Measurements from ENCODE around the gene APOBEC3C.
"Not testable (repeated sequence)": the region's sequence is repeated elsewhere in the genome, so short reads cannot be mapped to it uniquely, and the experiment has no call there.

The APOBEC3C gene

DNA sequence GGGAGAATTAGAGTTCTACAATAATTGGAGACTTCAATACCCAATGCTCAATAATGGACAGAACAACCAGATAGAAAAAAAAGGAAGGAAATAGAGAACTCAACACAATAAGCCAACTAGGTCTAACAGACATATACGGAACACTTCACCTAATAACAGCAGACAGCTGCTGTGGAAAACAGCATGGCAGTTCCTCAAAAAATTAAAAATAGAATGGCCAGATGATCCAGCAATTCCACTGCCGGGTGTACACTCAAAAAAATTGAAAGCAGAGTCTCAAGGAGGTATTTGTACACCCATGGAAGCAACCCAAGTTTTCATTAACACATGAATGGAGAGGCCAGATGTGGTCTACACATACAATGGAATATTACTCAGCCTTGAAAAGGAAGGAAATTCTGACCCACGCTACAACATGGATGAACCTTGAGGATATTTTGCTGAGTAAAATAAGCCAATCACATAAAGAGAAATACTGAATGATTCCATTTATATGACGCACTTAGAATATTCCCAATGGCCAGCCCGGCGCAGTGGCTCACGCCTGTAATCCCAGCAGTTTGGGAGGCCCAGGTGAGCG lies 5.7 kb upstream of the APOBEC3C start:
- H3K4me3 ChIP-seq (replicated peaks; ENCODE audit: insufficient read depth, low read length); H3K27me3 ChIP-seq (ENCODE audit: insufficient read depth, poor library complexity, severe bottlenecking); DNase-seq (ENCODE audit: low read depth in 1 of 2, low spot score in 1 of 2); H3K27ac ChIP-seq (replicated peaks): not testable (repeated sequence)
- TF ChIP-seq SPI1 (IDR thresholded peaks at IDR 0.05; ENCODE audit: borderline replicate concordance, low read depth) = peak; percentile 52; the same call in 1 of the 2 replicates

DNA sequence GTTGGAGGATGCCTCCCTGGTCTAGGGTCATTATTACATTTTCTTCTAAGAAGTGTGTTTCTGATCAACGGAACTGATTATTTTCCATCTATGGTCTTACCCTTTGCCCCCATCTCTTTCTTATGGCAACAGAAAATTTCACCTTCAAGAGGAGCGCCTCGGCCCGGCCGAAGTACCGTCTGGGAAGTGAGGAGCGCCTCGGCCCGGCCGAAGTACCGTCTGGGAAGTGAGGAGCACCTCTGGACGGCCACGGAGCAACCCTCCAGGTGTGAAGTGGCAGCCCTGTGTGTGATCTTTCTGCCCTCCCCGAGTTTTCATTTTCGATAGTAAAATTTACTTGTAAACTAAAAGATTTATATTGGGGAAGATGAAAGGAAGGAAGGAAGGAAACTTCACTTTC lies 3.1 kb upstream of the APOBEC3C start:
- DNase-seq (ENCODE audit: low read depth in 1 of 2, low spot score in 1 of 2) = no peak
- no peaks in the 10 kb centered on the region for H3K27me3 ChIP-seq (ENCODE audit: insufficient read depth, poor library complexity, severe bottlenecking)
- no peak for TF ChIP-seq GABPA (IDR thresholded peaks at IDR 0.05; ENCODE audit: low read depth)
- TF ChIP-seq POLR2AphosphoS5 (IDR thresholded peaks at IDR 0.05; ENCODE audit: low read depth) = no peak
- TF ChIP-seq SPI1 (IDR thresholded peaks at IDR 0.05; ENCODE audit: borderline replicate concordance, low read depth) = no peak
- TF ChIP-seq, protein P1, sequence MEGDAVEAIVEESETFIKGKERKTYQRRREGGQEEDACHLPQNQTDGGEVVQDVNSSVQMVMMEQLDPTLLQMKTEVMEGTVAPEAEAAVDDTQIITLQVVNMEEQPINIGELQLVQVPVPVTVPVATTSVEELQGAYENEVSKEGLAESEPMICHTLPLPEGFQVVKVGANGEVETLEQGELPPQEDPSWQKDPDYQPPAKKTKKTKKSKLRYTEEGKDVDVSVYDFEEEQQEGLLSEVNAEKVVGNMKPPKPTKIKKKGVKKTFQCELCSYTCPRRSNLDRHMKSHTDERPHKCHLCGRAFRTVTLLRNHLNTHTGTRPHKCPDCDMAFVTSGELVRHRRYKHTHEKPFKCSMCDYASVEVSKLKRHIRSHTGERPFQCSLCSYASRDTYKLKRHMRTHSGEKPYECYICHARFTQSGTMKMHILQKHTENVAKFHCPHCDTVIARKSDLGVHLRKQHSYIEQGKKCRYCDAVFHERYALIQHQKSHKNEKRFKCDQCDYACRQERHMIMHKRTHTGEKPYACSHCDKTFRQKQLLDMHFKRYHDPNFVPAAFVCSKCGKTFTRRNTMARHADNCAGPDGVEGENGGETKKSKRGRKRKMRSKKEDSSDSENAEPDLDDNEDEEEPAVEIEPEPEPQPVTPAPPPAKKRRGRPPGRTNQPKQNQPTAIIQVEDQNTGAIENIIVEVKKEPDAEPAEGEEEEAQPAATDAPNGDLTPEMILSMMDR (IDR thresholded peaks at IDR 0.05; ENCODE audit: insufficient read depth, low read length) = no peak
- H3K4me3 ChIP-seq (replicated peaks; ENCODE audit: insufficient read depth, low read length) = no peak overlapping the region
- H3K27ac ChIP-seq (replicated peaks) = no peak overlapping the region

DNA sequence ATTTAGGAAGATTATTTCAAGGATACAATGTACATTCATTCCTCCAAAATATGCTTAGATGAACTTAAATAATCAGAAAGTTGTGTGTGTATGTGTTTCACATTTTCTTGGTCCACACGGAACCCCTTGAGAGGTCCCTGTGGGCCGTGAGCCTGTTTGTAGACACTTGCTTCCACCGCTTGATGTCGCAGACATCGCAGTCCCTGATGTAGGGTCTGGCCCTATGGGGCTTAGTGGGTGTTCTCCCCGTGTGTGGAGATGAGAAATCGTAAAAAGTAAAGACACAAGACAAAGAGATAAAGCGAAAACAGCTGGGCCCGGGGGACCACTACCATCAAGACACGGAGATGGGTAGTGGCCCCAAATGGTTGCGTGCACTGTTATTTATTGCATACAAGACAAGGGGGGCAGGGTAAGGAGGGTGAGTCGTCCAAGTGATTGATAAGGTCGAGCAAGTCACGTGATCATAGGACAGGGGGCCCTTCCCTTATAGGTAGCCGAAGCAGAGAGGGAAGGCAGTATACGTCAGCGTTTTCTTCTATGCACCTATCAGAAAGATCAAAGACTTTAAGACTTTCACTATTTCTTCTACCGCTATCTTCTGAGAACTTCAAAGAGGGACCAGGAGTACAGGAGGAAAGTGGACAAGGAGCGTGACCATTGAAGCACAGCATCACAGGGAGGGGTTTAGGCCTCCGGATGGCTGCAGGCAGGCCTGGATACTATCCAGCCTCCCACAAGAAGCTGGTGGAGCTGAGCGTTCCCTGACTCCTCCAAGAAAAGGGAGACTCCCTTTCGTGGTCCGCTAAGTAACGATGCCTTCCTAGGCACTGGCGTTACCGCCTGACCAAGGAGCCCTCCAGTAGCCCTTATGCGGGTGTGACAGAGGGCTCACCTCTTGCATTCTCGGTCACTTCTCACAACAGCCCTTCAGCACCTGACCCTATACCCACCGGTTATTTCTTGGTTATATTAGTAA lies 1.2 kb upstream of the APOBEC3C start:
- DNase-seq (ENCODE audit: low read depth in 1 of 2, low spot score in 1 of 2) = no peak
- TF ChIP-seq, protein P2, sequence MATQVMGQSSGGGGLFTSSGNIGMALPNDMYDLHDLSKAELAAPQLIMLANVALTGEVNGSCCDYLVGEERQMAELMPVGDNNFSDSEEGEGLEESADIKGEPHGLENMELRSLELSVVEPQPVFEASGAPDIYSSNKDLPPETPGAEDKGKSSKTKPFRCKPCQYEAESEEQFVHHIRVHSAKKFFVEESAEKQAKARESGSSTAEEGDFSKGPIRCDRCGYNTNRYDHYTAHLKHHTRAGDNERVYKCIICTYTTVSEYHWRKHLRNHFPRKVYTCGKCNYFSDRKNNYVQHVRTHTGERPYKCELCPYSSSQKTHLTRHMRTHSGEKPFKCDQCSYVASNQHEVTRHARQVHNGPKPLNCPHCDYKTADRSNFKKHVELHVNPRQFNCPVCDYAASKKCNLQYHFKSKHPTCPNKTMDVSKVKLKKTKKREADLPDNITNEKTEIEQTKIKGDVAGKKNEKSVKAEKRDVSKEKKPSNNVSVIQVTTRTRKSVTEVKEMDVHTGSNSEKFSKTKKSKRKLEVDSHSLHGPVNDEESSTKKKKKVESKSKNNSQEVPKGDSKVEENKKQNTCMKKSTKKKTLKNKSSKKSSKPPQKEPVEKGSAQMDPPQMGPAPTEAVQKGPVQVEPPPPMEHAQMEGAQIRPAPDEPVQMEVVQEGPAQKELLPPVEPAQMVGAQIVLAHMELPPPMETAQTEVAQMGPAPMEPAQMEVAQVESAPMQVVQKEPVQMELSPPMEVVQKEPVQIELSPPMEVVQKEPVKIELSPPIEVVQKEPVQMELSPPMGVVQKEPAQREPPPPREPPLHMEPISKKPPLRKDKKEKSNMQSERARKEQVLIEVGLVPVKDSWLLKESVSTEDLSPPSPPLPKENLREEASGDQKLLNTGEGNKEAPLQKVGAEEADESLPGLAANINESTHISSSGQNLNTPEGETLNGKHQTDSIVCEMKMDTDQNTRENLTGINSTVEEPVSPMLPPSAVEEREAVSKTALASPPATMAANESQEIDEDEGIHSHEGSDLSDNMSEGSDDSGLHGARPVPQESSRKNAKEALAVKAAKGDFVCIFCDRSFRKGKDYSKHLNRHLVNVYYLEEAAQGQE (IDR thresholded peaks at IDR 0.05; ENCODE audit: insufficient replicate concordance, low read depth) = no peak
- TF ChIP-seq POLR2AphosphoS5 (IDR thresholded peaks at IDR 0.05; ENCODE audit: low read depth) (no peak), GABPA (IDR thresholded peaks at IDR 0.05; ENCODE audit: low read depth) (no peak), SPI1 (IDR thresholded peaks at IDR 0.05; ENCODE audit: borderline replicate concordance, low read depth) (no peak)
- TF ChIP-seq, protein P1 (IDR thresholded peaks at IDR 0.05; ENCODE audit: insufficient read depth, low read length) = no peak
- Histone ChIP-seq H3K27me3 (ENCODE audit: insufficient read depth, poor library complexity, severe bottlenecking) (no peaks in the 10 kb centered on the region), H3K27ac (replicated peaks) (no peak overlapping the region), H3K4me3 (replicated peaks; ENCODE audit: insufficient read depth, low read length) (no peak overlapping the region)

DNA sequence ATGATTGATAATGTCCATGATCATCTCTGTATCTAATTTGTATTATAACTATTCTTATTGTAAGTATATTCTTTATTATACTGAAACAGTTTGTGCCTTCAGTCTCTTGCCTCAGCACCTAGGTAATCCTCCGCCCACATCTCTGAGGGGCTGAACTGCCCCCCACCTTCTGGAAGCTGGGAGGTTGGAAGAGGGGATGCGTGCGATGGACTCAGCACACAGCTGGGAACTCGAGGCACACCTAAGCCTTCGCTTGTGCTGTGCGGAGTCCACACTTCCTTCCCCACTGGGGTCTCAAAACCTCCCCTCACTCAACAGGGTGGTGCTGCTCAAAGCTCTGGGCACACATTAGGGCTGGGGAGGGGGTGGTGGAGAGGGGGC lies 506 bp upstream of the APOBEC3C start:
- H3K27me3 ChIP-seq (ENCODE audit: insufficient read depth, poor library complexity, severe bottlenecking); DNase-seq (ENCODE audit: low read depth in 1 of 2, low spot score in 1 of 2); H3K4me3 ChIP-seq (replicated peaks; ENCODE audit: insufficient read depth, low read length): not testable (repeated sequence)
- H3K27ac ChIP-seq (replicated peaks) = peak overlapping the region; percentile 67

DNA sequence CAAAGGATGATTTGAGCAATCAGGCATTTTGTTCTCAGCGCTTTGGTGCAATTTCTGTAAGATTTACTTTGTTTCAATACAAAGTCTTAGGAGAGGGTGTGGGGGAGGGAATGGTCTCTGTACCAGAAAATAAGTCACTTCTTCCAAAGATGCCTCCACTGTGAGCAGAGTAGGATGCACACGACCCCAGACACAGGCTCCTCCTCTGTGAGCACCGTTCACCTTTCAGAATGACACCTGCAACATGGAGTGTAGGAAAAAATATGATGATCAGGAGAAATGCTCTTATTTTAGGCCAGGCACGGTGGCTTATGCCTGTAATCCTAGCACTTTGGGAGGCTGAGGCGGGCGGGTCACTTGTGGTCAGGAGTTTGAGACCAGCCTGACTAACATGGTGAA lies 665 bp downstream of the APOBEC3C start:
- Histone ChIP-seq H3K27ac (replicated peaks) (peak overlapping the region; percentile 67), H3K4me3 (replicated peaks; ENCODE audit: insufficient read depth, low read length) (peak overlapping the region; percentile 39)
- H3K27me3 ChIP-seq (ENCODE audit: insufficient read depth, poor library complexity, severe bottlenecking); DNase-seq (ENCODE audit: low read depth in 1 of 2, low spot score in 1 of 2): not testable (repeated sequence)

DNA sequence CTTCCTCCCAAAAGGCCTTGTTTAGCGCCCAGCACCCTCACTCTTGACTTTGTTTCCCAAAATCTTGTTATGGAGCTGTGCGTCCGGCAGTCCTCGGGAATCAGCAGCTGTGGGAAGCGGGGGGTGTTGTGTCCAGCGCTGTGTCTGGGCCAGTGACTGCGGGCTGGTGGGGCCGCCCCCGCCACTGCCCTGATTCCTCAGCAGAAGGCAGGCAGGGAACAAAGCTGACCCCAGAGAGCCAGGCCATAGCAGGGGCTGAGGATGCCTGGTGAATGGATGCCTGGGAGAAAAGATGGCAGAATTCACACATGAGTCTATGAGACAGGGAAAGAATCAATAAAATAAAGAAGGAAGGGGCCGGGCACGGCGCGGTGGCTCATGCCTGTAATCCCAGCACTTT lies 2.5 kb downstream of the APOBEC3C start:
- DNase-seq (ENCODE audit: low read depth in 1 of 2, low spot score in 1 of 2) = no peak
- Histone ChIP-seq H3K27ac (replicated peaks) (no peak overlapping the region), H3K27me3 (ENCODE audit: insufficient read depth, poor library complexity, severe bottlenecking) (no peaks in the 10 kb centered on the region), H3K4me3 (replicated peaks; ENCODE audit: insufficient read depth, low read length) (no peak overlapping the region)
- no peak for TF ChIP-seq SPI1 (IDR thresholded peaks at IDR 0.05; ENCODE audit: borderline replicate concordance, low read depth)
- TF ChIP-seq POLR2AphosphoS5 (IDR thresholded peaks at IDR 0.05; ENCODE audit: low read depth) = no peak
- TF ChIP-seq, protein P1 (IDR thresholded peaks at IDR 0.05; ENCODE audit: insufficient read depth, low read length) = no peak
- TF ChIP-seq GABPA (IDR thresholded peaks at IDR 0.05; ENCODE audit: low read depth) = no peak
- TF ChIP-seq, protein P2 (IDR thresholded peaks at IDR 0.05; ENCODE audit: insufficient replicate concordance, low read depth) = no peak

Measured in HL-60 (cell line).